ENCODE measurements around the gene ROR1.

GRCh38 chr1:63747445-63747844 lies 26.4 kb upstream of the ROR1 start:
- no peak for TF ChIP-seq POLR2A (IDR thresholded peaks at IDR 0.05; ENCODE audit: low read depth, low read length)
- no peak for TF ChIP-seq CTCF (IDR thresholded peaks at IDR 0.05; ENCODE audit: extremely low read depth in 1 of 2, insufficient read depth in 1 of 2, low read depth in 1 of 2, low read length in 2 of 2)
- TF ChIP-seq POLR2AphosphoS5 (IDR thresholded peaks at IDR 0.05; ENCODE audit: insufficient read depth, low read depth, low read length): no peak

All from endothelial cell of umbilical vein (primary cell).